Effector memory CD8-positive, alpha-beta T cell (primary cell): Measurements from ENCODE around the gene MARVELD1.
A peak's percentile ranks its signal among the peaks of the same experiment; 100 is the strongest.

Experiments used
- ATAC-seq: fragments of 150-1000 bp; cut with Tn5 transposase; replicated peaks from 2 replicates; pipeline ENCODE4 v1.10.0; 2021; ENCODE audit warnings: mild to moderate bottlenecking, moderate library complexity
- DNase-seq, 3 experiments: peaks; one replicate each; pipeline ENCODE4 v3.0.0; 2021
- H3K27ac Mint-ChIP-seq, 2 donors: one replicate each; pipeline ENCODE4 v1.8.0; 2022; ENCODE audit warnings: mild to moderate bottlenecking in 2 of 2, mixed read lengths in 2 of 2, moderate library complexity in 2 of 2
- H3K27me3 Mint-ChIP-seq, 2 donors: one replicate each; pipeline ENCODE4 v1.8.0; 2022; ENCODE audit warnings: mixed read lengths in 2 of 2
- H3K36me3 Mint-ChIP-seq: one replicate; pipeline ENCODE4 v1.8.0; 2022; ENCODE audit warnings: mild to moderate bottlenecking, moderate library complexity, mixed read lengths; ENCODE audit not compliant: insufficient read depth
- H3K4me1 Mint-ChIP-seq, 2 donors: one replicate each; pipeline ENCODE4 v1.8.0; 2022; ENCODE audit warnings: low read depth in 2 of 2, mixed read lengths in 2 of 2
- H3K4me3 Mint-ChIP-seq, 2 donors: one replicate each; pipeline ENCODE4 v1.8.0; 2022; ENCODE audit warnings: mild to moderate bottlenecking in 2 of 2, mixed read lengths in 2 of 2, moderate library complexity in 2 of 2
- H3K9me3 Mint-ChIP-seq, 2 donors: one replicate each; pipeline ENCODE4 v1.8.0; 2022; ENCODE audit warnings: mixed read lengths in 2 of 2

The MARVELD1 gene

DNA sequence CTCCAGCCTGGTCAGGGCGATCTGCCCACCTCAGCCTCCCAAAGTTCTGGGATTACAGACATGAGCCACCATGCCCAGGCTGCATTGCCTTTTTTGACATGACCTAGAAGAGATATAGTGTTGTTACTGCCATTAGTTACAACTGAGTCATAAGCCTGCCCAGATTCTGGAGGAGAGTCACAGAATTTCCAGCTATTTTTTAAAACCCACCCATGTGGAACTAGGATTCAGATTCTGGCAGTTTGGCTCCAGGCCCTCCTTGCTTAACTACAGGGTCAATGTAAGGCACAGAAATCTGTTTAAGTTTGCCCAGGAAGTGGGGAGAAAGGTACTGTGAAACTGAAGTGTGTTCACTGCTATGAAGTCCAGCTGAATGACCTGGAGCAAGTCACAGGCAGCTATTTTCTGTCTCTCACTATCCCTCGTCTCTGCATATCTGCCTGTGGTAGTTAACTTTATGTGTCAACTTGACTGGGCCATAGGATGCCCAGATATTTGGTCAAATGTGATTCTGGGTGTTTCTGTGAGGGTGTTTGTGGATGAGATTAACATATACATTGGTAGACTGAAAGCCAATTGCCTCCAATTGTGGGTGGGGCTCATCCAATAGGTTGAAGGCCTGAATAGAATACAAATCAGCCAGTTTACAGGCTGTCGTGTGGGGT lies 8.4 kb upstream of the MARVELD1 start:
- no peak for ATAC-seq
- H3K27ac Mint-ChIP-seq = no peak overlapping the region
- peaks cover 7 to 44% of the 10 kb centered on the region in 2 donors for H3K27me3 Mint-ChIP-seq
- H3K36me3 Mint-ChIP-seq = no peaks in the 10 kb centered on the region
- no peak for DNase-seq
- no peak overlapping the region for H3K4me3 Mint-ChIP-seq
- no peaks in the 10 kb centered on the region for H3K4me1 Mint-ChIP-seq
- no peaks in the 10 kb centered on the region for H3K9me3 Mint-ChIP-seq

- Mint-ChIP-seq H3K9me3 (no peaks in the 10 kb centered on the region), H3K27ac (no peak overlapping the region), H3K27me3 (peaks cover 13 to 52% of the 10 kb centered on the region in 2 donors), H3K4me3 (no peak overlapping the region), H3K4me1 (peaks cover 0 to 4% of the 10 kb centered on the region in 2 donors), H3K36me3 (no peaks in the 10 kb centered on the region)
- DNase-seq (no peak), ATAC-seq (no peak)
Observed at GRCh38 chr10:97707134-97707861, 6.2 kb upstream of the MARVELD1 start.

DNA sequence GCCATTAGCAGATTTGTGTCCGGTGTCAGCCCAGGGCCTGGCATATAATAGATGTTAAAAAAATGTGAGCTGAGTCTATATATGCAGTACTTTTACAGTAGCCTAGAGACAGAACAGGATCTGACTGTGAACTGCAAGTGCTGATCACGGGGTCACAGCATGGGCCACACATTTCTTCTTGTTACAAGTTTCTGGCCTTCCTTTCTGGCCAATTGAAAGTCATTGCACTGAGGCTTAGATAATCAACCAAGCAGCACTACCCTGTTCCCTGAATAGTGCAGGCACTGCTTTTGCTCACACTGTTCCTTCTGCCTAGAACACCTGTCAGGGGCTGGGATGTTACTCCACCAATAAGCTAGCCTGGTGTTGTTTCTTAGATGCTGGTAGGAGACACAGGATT lies 5.4 kb upstream of the MARVELD1 start:
- ATAC-seq = no peak
- Mint-ChIP-seq H3K36me3 (no peaks in the 10 kb centered on the region), H3K27me3 (peaks cover 19 to 59% of the 10 kb centered on the region in 2 donors), H3K4me3 (no peak overlapping the region), H3K4me1 (peaks cover 6 to 7% of the 10 kb centered on the region in 2 donors), H3K9me3 (no peaks in the 10 kb centered on the region), H3K27ac (no peak overlapping the region)
- DNase-seq = no peak

DNA sequence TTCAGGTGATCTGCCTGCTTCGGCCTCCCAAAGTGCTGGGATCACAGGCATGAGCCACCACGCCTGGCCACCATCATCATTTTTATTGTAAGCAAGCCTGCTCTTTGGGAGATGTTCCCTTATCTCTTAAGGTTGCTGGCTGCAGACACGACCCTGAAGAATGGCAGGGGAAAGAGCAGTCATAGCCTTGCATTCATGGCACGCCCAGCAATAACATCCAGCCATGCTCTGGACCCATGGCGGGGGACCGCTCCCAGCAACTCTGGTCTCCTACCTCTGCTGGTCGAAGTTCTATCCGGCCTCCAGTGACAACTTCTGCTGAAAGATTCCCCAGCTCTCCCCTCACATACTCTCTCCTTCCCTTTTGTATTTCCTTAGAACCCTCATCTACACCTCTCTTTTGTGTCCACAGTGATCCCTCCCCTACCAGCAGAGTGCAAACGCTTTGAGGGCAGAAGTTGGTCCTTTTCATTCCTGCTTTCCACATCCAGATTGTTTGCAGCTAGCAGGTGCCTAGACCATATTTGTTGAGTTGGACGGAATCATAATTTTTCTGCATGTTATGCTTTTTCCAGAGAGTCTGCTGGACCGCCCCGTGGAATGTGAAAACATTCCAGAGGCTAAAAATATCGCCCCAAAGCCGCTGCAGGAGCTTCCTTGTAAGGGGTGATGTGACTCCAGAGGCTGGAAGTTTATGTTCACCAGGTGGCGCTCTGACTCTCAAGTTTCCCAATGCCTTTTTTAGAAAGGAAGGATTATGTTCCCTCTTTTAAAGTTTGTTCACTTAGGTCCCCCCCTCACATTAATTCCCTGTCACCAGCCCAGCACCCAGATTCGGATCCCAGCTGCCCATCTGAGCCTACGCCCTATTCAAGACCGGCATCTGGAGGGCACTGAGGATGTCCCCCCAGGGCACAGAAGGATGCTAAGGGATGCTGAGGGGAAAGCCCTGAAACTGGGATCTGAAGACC lies 4.3 kb upstream of the MARVELD1 start:
- ATAC-seq = no peak
- Mint-ChIP-seq H3K4me1 (peaks cover 11 to 13% of the 10 kb centered on the region in 2 donors), H3K27ac (no peak overlapping the region), H3K4me3 (no peak overlapping the region), H3K27me3 (peaks cover 19 to 53% of the 10 kb centered on the region in 2 donors), H3K36me3 (peaks cover 3% of the 10 kb centered on the region), H3K9me3 (no peaks in the 10 kb centered on the region)
- DNase-seq = peak; percentile 22 to 33 (median 32)

GRCh38 chr10:97711640-97712572 lies 1.6 kb upstream of the MARVELD1 start:
- no peak overlapping the region for H3K27ac Mint-ChIP-seq
- no peak for ATAC-seq

GRCh38 chr10:97713826-97714400 lies 383 bp downstream of the MARVELD1 start:
- peak; percentile 89 for ATAC-seq
- peak; percentile 39 to 58 (median 48) for DNase-seq
- Mint-ChIP-seq H3K27me3 (peaks cover 19 to 24% of the 10 kb centered on the region in 2 donors), H3K27ac (peak overlapping the region; percentile 88 to 94), H3K9me3 (no peaks in the 10 kb centered on the region), H3K36me3 (peaks cover 3% of the 10 kb centered on the region), H3K4me3 (peak overlapping the region; percentile 98 to 99), H3K4me1 (peaks cover 12 to 17% of the 10 kb centered on the region in 2 donors)

More at GRCh38 chr10:97711640-97712572, 1.6 kb upstream of the MARVELD1 start:
- Mint-ChIP-seq H3K27me3 (peaks cover 19 to 35% of the 10 kb centered on the region in 2 donors), H3K36me3 (peaks cover 3% of the 10 kb centered on the region), H3K9me3 (no peaks in the 10 kb centered on the region), H3K4me1 (peaks cover 12 to 17% of the 10 kb centered on the region in 2 donors), H3K4me3 (peak overlapping the region; percentile 98 to 99)
- DNase-seq = no peak

GRCh38 chr10:97714401-97715258 lies 1.1 kb downstream of the MARVELD1 start:
- ATAC-seq (peak; percentile 22), DNase-seq (no peak)
- Mint-ChIP-seq H3K27ac (peak overlapping the region; percentile 88 to 94), H3K4me1 (peaks cover 12 to 17% of the 10 kb centered on the region in 2 donors), H3K4me3 (peak overlapping the region; percentile 98 to 99), H3K9me3 (no peaks in the 10 kb centered on the region), H3K27me3 (peaks cover 12 to 17% of the 10 kb centered on the region in 2 donors), H3K36me3 (peaks cover 3% of the 10 kb centered on the region)

DNA sequence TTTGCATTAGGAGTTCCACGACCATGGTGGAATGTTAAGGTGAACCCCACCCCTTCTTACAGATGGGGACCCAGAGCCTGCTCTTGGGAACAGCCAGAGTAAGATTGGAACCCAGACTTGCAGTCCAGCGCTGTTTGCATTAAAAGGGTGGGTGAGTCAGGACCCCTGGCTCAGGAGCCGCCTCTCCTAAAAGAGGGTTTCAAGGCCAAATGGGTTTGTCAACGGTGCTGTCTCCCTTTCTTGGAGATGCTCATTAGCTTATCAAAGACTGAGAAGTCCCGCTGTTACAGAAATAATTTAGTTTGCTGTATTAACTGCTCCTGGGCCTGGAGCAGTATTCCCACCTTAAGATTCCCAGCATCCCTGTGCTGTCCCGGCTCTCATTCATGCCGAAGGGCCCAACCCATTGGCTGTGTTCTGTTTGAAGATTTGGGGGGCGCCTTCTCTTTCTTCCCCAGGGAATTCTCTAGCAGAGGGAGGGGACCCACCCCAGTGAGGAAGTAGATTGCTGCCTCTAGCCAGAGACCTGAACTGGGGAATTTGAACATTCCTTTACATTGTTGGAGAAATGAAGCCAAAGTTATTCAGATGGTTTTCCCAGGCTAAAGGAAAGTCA lies 1.8 kb downstream of the MARVELD1 start:
- Mint-ChIP-seq H3K4me1 (peaks cover 12 to 17% of the 10 kb centered on the region in 2 donors), H3K9me3 (no peaks in the 10 kb centered on the region), H3K36me3 (peaks cover 3% of the 10 kb centered on the region), H3K27ac (no peak overlapping the region), H3K4me3 (peak overlapping the region; percentile 98 to 99), H3K27me3 (peaks cover 12 to 16% of the 10 kb centered on the region in 2 donors)
- DNase-seq = no peak
- ATAC-seq = no peak

DNA sequence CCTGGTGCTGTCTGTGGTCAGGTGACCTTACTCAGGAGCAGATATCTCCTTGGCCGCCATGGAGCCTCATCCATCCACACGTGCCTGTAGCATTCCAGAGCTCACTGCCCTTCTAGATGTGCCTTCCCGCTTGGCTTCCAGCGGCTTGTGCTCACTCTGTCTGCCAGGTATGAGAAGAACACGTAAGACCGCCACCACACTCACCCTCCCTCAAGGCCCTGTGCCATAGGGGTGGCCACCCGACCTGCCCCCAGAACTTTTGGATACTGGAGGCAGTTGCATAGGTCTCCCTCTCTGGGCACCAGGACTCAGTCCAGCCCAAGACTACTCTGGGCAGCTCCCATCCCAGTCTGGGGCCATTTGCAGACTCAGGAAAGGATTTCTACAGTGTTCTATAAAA lies 4.1 kb downstream of the MARVELD1 start:
- ATAC-seq (no peak), DNase-seq (no peak)
- no peak overlapping the region for H3K4me3 Mint-ChIP-seq

DNA sequence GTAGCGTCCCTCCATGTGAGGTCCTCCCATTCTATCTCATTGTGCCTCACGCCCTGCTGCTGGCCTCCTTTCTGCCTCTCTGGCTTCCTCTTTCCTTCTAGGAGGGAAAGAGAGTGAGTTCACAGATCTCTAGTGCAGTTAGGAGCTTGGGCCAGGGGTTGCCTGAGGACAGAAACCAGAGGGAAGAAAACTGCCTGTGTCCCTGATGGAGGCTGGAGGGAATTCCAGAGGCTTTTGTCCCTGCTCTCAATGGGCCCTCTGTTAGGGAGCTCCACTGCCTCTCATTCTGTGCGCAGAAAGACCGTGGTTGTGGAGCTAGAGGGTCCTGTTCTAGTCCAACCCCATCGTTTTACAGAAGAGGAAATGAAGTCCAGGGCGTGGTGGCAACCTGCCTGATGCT lies 4.6 kb downstream of the MARVELD1 start:
- H3K27me3 Mint-ChIP-seq = peaks cover 0 to under 1% of the 10 kb centered on the region in 2 donors
- DNase-seq (no peak), ATAC-seq (no peak)
- peaks cover 3% of the 10 kb centered on the region for H3K36me3 Mint-ChIP-seq
- no peaks in the 10 kb centered on the region for H3K9me3 Mint-ChIP-seq
- H3K4me3 Mint-ChIP-seq = no peak overlapping the region
- no peak overlapping the region for H3K27ac Mint-ChIP-seq
- H3K4me1 Mint-ChIP-seq = peaks cover 5 to 11% of the 10 kb centered on the region in 2 donors

More for the DNA sequence above, 4.1 kb downstream of the MARVELD1 start:
- H3K4me1 Mint-ChIP-seq = peaks cover 8 to 16% of the 10 kb centered on the region in 2 donors
- peak overlapping the region in 1 of 2 donors; percentile 38 for H3K27ac Mint-ChIP-seq
- H3K27me3 Mint-ChIP-seq = peaks cover 5 to 6% of the 10 kb centered on the region in 2 donors
- H3K36me3 Mint-ChIP-seq = peaks cover 3% of the 10 kb centered on the region
- no peaks in the 10 kb centered on the region for H3K9me3 Mint-ChIP-seq

DNA sequence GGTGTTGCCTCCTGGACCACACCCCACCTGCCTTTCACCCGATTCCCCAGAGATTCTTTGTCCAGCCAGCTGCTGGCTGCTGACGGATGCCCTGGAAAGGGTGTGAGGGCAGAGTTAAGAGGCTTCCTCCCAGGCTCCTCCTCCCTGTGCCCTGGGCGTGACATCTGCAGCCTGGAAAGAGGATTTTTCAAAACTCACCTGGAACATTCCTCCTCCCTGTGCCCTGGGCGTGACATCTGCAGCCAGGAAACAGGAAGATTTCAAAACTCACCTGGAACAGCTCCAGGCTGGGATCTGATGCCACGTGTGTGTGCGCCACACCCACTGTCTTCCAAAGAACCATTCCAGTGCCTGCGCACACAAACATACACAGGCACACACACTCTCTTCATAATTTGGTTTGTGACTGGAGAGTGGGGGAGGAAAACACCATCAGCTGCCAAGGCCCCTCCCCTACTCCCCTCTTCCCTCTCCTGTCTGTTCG lies 5.2 kb downstream of the MARVELD1 start:
- DNase-seq (no peak), ATAC-seq (no peak)
- H3K27me3 Mint-ChIP-seq = no peaks in the 10 kb centered on the region

More for the DNA sequence above, 5.2 kb downstream of the MARVELD1 start:
- no peaks in the 10 kb centered on the region for H3K9me3 Mint-ChIP-seq
- peaks cover 5 to 8% of the 10 kb centered on the region in 2 donors for H3K4me1 Mint-ChIP-seq
- H3K27ac Mint-ChIP-seq = no peak overlapping the region
- H3K36me3 Mint-ChIP-seq = peaks cover 3% of the 10 kb centered on the region
- no peak overlapping the region for H3K4me3 Mint-ChIP-seq
